Endothelial cell of hepatic sinusoid (primary cell): ENCODE measurements around the gene HSF2BP.
"Not testable (repeated sequence)": the region's sequence is repeated elsewhere in the genome, so short reads cannot be mapped to it uniquely, and the experiment has no call there.

Source experiments
- in situ Hi-C: cut with HindIII; loops from 2 replicates; pipeline ENCODE4 v1.10.0; 2017; ENCODE audit warnings: low sequenced_read_pairs

HSF2BP gene

GRCh38 chr21:43600642-43601402 is 58.5 kb downstream of the HSF2BP start:
- in situ Hi-C loops: no loop called here

- in situ Hi-C loops: no loop called here
These were observed 59.6 kb downstream of the HSF2BP start for GRCh38 chr21:43599728-43600127.

GRCh38 chr21:43598416-43599120 is 60.7 kb downstream of the HSF2BP start:
- in situ Hi-C loops: no loop called here

- in situ Hi-C loops: no loop called here
These were observed 61.6 kb downstream of the HSF2BP start for GRCh38 chr21:43597540-43598250.

- in situ Hi-C loops: no loop called here
These were observed 62.2 kb downstream of the HSF2BP start for GRCh38 chr21:43597052-43597451.

GRCh38 chr21:43596616-43597015 is 62.7 kb downstream of the HSF2BP start:
- in situ Hi-C loops: no loop called here

GRCh38 chr21:43595769-43596168 is 63.5 kb downstream of the HSF2BP start:
- in situ Hi-C loops: not testable (repeated sequence)

GRCh38 chr21:43593078-43593477 is 66.2 kb downstream of the HSF2BP start:
- in situ Hi-C loops: no loop called here

GRCh38 chr21:43591571-43591970 is 67.7 kb downstream of the HSF2BP start:
- in situ Hi-C loops: no loop called here

GRCh38 chr21:43590194-43590593 is 69.1 kb downstream of the HSF2BP start:
- in situ Hi-C loops: no loop called here

- in situ Hi-C loops: no loop called here
These were observed 70.3 kb downstream of the HSF2BP start for GRCh38 chr21:43588957-43589356.

- in situ Hi-C loops: no loop called here
These were observed 73.3 kb downstream of the HSF2BP start for GRCh38 chr21:43585924-43586413.

GRCh38 chr21:43585514-43585913 is 73.8 kb downstream of the HSF2BP start:
- in situ Hi-C loops: no loop called here

- in situ Hi-C loops: no loop called here
These were observed 77.8 kb downstream of the HSF2BP start for GRCh38 chr21:43581453-43581852.

GRCh38 chr21:43578677-43579303 is 80.5 kb downstream of the HSF2BP start:
- in situ Hi-C loops: no loop called here

GRCh38 chr21:43575473-43575844 is 83.8 kb downstream of the HSF2BP start:
- in situ Hi-C loops: no loop called here

- in situ Hi-C loops: no loop called here
These were observed 84.4 kb downstream of the HSF2BP start for GRCh38 chr21:43574741-43575472.

GRCh38 chr21:43573921-43574320 is 85.4 kb downstream of the HSF2BP start:
- in situ Hi-C loops: no loop called here

GRCh38 chr21:43572446-43572845 is 86.8 kb downstream of the HSF2BP start:
- in situ Hi-C loops: no loop called here

- in situ Hi-C loops: no loop called here
These were observed 87.3 kb downstream of the HSF2BP start for GRCh38 chr21:43571976-43572375.
